Measurements from ENCODE around the gene INPP5D.

- TF ChIP-seq EZH2 (IDR thresholded peaks at IDR 0.05; ENCODE audit: low read length), result no peak
- no peak for TF ChIP-seq CTCF (optimal IDR thresholded peaks at IDR 0.05 in 1 of 3, IDR thresholded peaks at IDR 0.05 in 1 of 3, conservative IDR thresholded peaks at IDR 0.05 in 1 of 3; ENCODE audit: extremely low read depth in 1 of 3, insufficient read depth in 2 of 3, low read length in 3 of 3)
Observed at GRCh38 chr2:233240897-233241296, 180.8 kb downstream of the INPP5D start.
